PC-9 (cell line): ENCODE measurements around the gene IFT88. TPM values are rescaled to one million over a fixed set of nuclear protein-coding genes. Genes with fewer than 3 reads are reported as not detected.

ENCODE experiments used
- BruUV-seq: library from RNA; stranded (reverse); fragments of 400-500 nt; replicated peaks from 2 replicates; lab custom pipeline; 2021; lab: Mats Ljungman, UMichigan
- CTCF ChIA-PET: fragments of 300-600 bp; sonication (Branson Sonifier 250); formaldehyde crosslinking; loops from one replicate; lab custom pipeline; 2022; ENCODE audit warnings: antibody characterized with exemption; lab: Charles Lee
- POLR2A ChIA-PET: fragments of 300-600 bp; sonication (Branson Sonifier 250); formaldehyde crosslinking; loops from one replicate; lab custom pipeline; 2022; ENCODE audit warnings: antibody characterized with exemption; ENCODE audit not compliant: unreplicated experiment; lab: Charles Lee
- DNase-seq, 2 experiments: peaks; one replicate each; pipeline versions ENCODE4 v3.0.0 to v3.0.0-alpha.2; 2015 to 2022; ENCODE audit warnings: mixed read lengths in 1 of 2
- H2AFZ ChIP-seq: fragments of 200-600 bp; sonication (generic); 2 replicates; pipeline ENCODE4 v1.8.1; 2017; ENCODE audit warnings: antibody characterized with exemption
- H3F3A ChIP-seq: fragments of 200-600 bp; sonication (generic); 2 replicates; pipeline ENCODE4 v1.8.1; 2017; ENCODE audit warnings: antibody characterized with exemption, mild to moderate bottlenecking, low read depth; ENCODE audit not compliant: insufficient read depth
- H3K27ac ChIP-seq: fragments of 200-600 bp; sonication (generic); 2 replicates; pipeline ENCODE4 v1.6.1; 2016; ENCODE audit warnings: mixed run types
- H3K27me3 ChIP-seq: fragments of 200-600 bp; sonication (generic); 2 replicates; pipeline ENCODE4 v1.6.1; 2016; ENCODE audit warnings: low read depth, mixed run types; ENCODE audit not compliant: insufficient read depth
- H3K36me3 ChIP-seq: fragments of 200-600 bp; sonication (generic); 2 replicates; pipeline ENCODE4 v1.6.1; 2016; ENCODE audit warnings: low read depth, mixed run types
- H3K4me1 ChIP-seq: fragments of 200-600 bp; sonication (generic); replicated peaks from 2 replicates; pipeline ENCODE4 v1.6.1; 2016; ENCODE audit warnings: mixed run types; ENCODE audit not compliant: insufficient read depth
- H3K4me2 ChIP-seq: fragments of 200-600 bp; sonication (generic); 2 replicates; pipeline ENCODE4 v1.6.1; 2017; ENCODE audit warnings: mixed run types
- H3K4me3 ChIP-seq: fragments of 200-600 bp; sonication (generic); 2 replicates; pipeline ENCODE4 v1.6.1; 2016; ENCODE audit warnings: mixed run types
- H3K79me2 ChIP-seq: fragments of 200-600 bp; sonication (generic); 2 replicates; pipeline ENCODE4 v1.6.1; 2017; ENCODE audit warnings: low read depth, mixed run types
- H3K9me2 ChIP-seq: fragments of 200-600 bp; sonication (generic); 2 replicates; pipeline ENCODE4 v1.8.1; 2017; ENCODE audit warnings: mild to moderate bottlenecking; ENCODE audit not compliant: insufficient read depth
- H3K9me3 ChIP-seq: fragments of 200-600 bp; sonication (generic); 2 replicates; pipeline ENCODE4 v1.8.1; 2016; ENCODE audit warnings: low read depth; ENCODE audit not compliant: insufficient read depth
- H4K20me1 ChIP-seq: fragments of 200-600 bp; sonication (generic); 2 replicates; pipeline ENCODE4 v1.8.1; 2017; ENCODE audit not compliant: insufficient read depth
- CTCF ChIP-seq: fragments of 200-600 bp; sonication (generic); conservative IDR thresholded peaks from 2 replicates; pipeline ENCODE4 v1.6.1; 2017; ENCODE audit warnings: mixed run types, antibody characterized with exemption, mild to moderate bottlenecking, moderate library complexity
- EZH2 ChIP-seq: fragments of 200-600 bp; sonication (generic); IDR thresholded peaks from 2 replicates; pipeline ENCODE4 v1.8.0; 2017; ENCODE audit warnings: antibody characterized with exemption, low read depth
- intact Hi-C: fragments of 100-400 bp; cut with micrococcal nuclease; formaldehyde crosslinking; loops from one replicate; pipeline ENCODE4 v1.10.0; 2022; ENCODE audit not compliant: unreplicated experiment
- total RNA-seq: library from RNA; stranded (reverse); gene quantifications from 2 replicates; pipeline ENCODE4 v1.2.3, GENCODE V29; 2021

Gene IFT88
- total RNA-seq, 1 experiment from 2014 or later, result 11.7 TPM

GRCh38 chr13:20592606-20593005, 25.6 kb downstream of the IFT88 start:
- no peak overlapping the region for H3K4me2 ChIP-seq
- no peaks in the 10 kb centered on the region; the same call in 1 of the 2 replicates for H3F3A ChIP-seq
- no peak for DNase-seq
- no peaks in the 10 kb centered on the region for H3K4me1 ChIP-seq
- ChIA-PET CTCF (no interaction called here), POLR2A (no interaction called here)
- H3K9me2 ChIP-seq, result no peaks in the 10 kb centered on the region
- TF ChIP-seq CTCF, result no peak
- TF ChIP-seq EZH2, result no peak
- H3K27ac ChIP-seq, result no peak overlapping the region
- H3K27me3 ChIP-seq, result no peaks in the 10 kb centered on the region
- no peaks in the 10 kb centered on the region for H3K9me3 ChIP-seq
- H3K36me3 ChIP-seq, result no peaks in the 10 kb centered on the region
- H2AFZ ChIP-seq, result no peak overlapping the region
- intact Hi-C loops, result no loop called here
- BruUV-seq, result no TSS peak
- H4K20me1 ChIP-seq, result no peaks in the 10 kb centered on the region
- no peaks in the 10 kb centered on the region for H3K79me2 ChIP-seq
- no peak overlapping the region for H3K4me3 ChIP-seq

GRCh38 chr13:20594280-20594679, 27.3 kb downstream of the IFT88 start:
- no peaks in the 10 kb centered on the region for H3K36me3 ChIP-seq
- no peak overlapping the region for H2AFZ ChIP-seq
- ChIA-PET CTCF (no interaction called here), POLR2A (no interaction called here)
- H3K4me3 ChIP-seq, result no peak overlapping the region
- no peak for TF ChIP-seq CTCF
- TF ChIP-seq EZH2, result no peak
- H3K9me3 ChIP-seq, result no peaks in the 10 kb centered on the region
- no TSS peak for BruUV-seq
- no peaks in the 10 kb centered on the region for H3K79me2 ChIP-seq
- H3K27ac ChIP-seq, result no peak overlapping the region
- intact Hi-C loops, result no loop called here
- H4K20me1 ChIP-seq, result no peaks in the 10 kb centered on the region
- H3K9me2 ChIP-seq, result no peaks in the 10 kb centered on the region
- no peak overlapping the region for H3K4me2 ChIP-seq
- no peak for DNase-seq
- no peaks in the 10 kb centered on the region for H3K27me3 ChIP-seq
- no peaks in the 10 kb centered on the region for H3K4me1 ChIP-seq
- H3F3A ChIP-seq, result no peaks in the 10 kb centered on the region; the same call in 1 of the 2 replicates

GRCh38 chr13:20607015-20607414, 40.1 kb downstream of the IFT88 start:
- H3K27ac ChIP-seq, result no peak overlapping the region
- H3K4me2 ChIP-seq, result no peak overlapping the region
- no peak overlapping the region for H2AFZ ChIP-seq
- DNase-seq, result no peak
- TF ChIP-seq CTCF (no peak), EZH2 (no peak)
- intact Hi-C loops, result no loop called here
- no peaks in the 10 kb centered on the region for H3K9me2 ChIP-seq
- no peaks in the 10 kb centered on the region for H3K36me3 ChIP-seq
- H3K79me2 ChIP-seq, result no peaks in the 10 kb centered on the region
- ChIA-PET POLR2A (no interaction called here), CTCF (no interaction called here)
- no TSS peak for BruUV-seq
- no peaks in the 10 kb centered on the region for H3K9me3 ChIP-seq
- no peak overlapping the region for H3K4me3 ChIP-seq
- H4K20me1 ChIP-seq, result no peaks in the 10 kb centered on the region
- H3K4me1 ChIP-seq, result no peaks in the 10 kb centered on the region
- H3K27me3 ChIP-seq, result no peaks in the 10 kb centered on the region
- H3F3A ChIP-seq, result no peaks in the 10 kb centered on the region; the same call in 1 of the 2 replicates
